ENCODE data around the gene OR5AN1.

DNA sequence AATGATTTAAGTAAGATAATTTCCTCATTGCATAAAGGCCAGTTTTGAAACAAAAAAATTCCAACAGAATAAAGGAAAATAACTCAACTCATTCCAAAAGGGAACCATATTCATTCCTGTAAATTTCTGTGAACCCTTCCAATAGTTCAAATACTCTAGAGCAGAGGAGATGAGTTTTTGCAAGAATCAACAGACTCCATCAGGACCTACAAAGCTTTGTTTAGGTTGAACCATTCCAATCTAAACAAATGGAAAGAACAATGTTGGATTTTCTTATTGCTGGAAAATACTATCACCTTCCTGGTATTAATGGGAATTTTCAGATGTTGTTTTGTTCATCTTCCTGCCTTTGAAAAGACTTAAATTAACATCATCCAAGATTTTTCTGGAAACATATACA is 21.8 kb upstream of the OR5AN1 start:
- TF ChIP-seq ZEB2 (tag by site-specific recombination; IDR thresholded peaks at IDR 0.05) = no peak
- no peak for TF ChIP-seq YY1 (tag by site-specific recombination; IDR thresholded peaks at IDR 0.05)
